ENCODE data around the gene MRPS18A. TPM values are rescaled to one million over a fixed set of nuclear protein-coding genes. Genes with fewer than 3 reads are reported as not detected.
"Not testable (repeated sequence)": the region's sequence is repeated elsewhere in the genome, so short reads cannot be mapped to it uniquely, and the experiment has no call there.

MRPS18A gene
- total RNA-seq, 5 donors from 2014 or later (not counting 1 experiment from before 2014, with no cell fraction given): 22.9 to 34.9 (median 30.6) TPM

GRCh38 chr6:43666196-43666920 is 21.2 kb downstream of the MRPS18A start:
- H3K36me3 ChIP-seq (ENCODE audit: control insufficient read depth in 2 of 2, extremely low read depth in 1 of 2, insufficient read depth in 1 of 2, low read length in 1 of 2): peaks cover 0 to 8% of the 10 kb centered on the region in 2 donors
- no peak overlapping the region for H3K4me3 ChIP-seq (ENCODE audit: control insufficient read depth in 1 of 2, extremely low read depth in 1 of 2, low read length in 1 of 2)
- H3K4me1 Mint-ChIP-seq: peaks cover 16 to 26% (median 21%) of the 10 kb centered on the region in 3 donors
- no peak for ATAC-seq (replicated peaks in 1 of 4)
- no peaks in the 10 kb centered on the region for H3K9me3 ChIP-seq
- peaks cover 0 to 18% of the 10 kb centered on the region in 2 experiments for H3K27me3 ChIP-seq (replicated peaks in 1 of 2; ENCODE audit: control insufficient read depth in 2 of 2, extremely low read depth in 1 of 2, insufficient read depth in 2 of 2, low read length in 1 of 2)
- CTCF ChIA-PET: interaction anchor here (0.7 to 2.2 kb wide), 4 partner anchors 12 to 412 kb away, joined by 3 to 20 read pairs (median 3); no protein-coding TSS in a partner anchor
- H3K9me3 Mint-ChIP-seq: no peaks in the 10 kb centered on the region
- peaks cover 0 to 22% of the 10 kb centered on the region in 2 experiments for H3K4me1 ChIP-seq (ENCODE audit: control insufficient read depth in 1 of 2, extremely low read depth in 1 of 2, insufficient read depth in 2 of 2, low read length in 2 of 2)
- WGBS (ENCODE audit: insufficient coverage): 81% methylated on average over 6 of the region's 13 CpGs
- H3K27ac ChIP-seq (ENCODE audit: low read length): no peak overlapping the region
- H3K27ac Mint-ChIP-seq: no peak overlapping the region
- no peak for DNase-seq
- POLR2A ChIA-PET: interaction anchor here in 1 of 2 donors (0.5 kb wide), 1 partner anchor 1107 kb away, joined by 7 read pairs; no protein-coding TSS in a partner anchor
- no peaks in the 10 kb centered on the region for H3K27me3 Mint-ChIP-seq
- no peak overlapping the region for H3K4me3 Mint-ChIP-seq
- H3K36me3 Mint-ChIP-seq: no peaks in the 10 kb centered on the region

DNA sequence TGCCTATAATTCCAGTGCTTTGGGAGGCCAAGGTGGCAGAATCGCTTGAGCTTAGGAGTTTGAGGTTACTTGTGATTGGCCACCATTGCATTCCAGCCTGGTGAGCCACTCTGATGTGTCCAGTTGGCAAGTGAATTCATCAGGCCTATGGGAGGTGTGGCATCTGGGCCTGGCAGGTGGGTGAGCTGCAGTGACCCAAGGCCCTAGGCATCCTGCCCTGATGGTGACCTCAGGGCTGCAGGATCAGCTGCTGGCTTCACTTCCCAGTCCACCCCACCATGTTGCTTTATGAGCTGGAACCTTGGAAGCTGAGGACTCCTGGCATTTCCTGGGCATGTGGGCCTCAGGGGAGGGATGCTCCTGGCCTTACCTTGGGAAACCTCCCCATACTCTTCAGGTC is 22.2 kb downstream of the MRPS18A start:
- H3K27ac ChIP-seq (ENCODE audit: low read length): no peak overlapping the region
- H3K4me3 ChIP-seq (ENCODE audit: control insufficient read depth in 1 of 2, extremely low read depth in 1 of 2, low read length in 1 of 2): no peak overlapping the region
- H3K9me3 ChIP-seq: no peaks in the 10 kb centered on the region
- no peak for ATAC-seq (replicated peaks in 1 of 4)
- no peak for DNase-seq
- Mint-ChIP-seq H3K27ac (no peak overlapping the region), H3K27me3 (no peaks in the 10 kb centered on the region), H3K36me3 (no peaks in the 10 kb centered on the region), H3K4me1 (peaks cover 16 to 26% (median 21%) of the 10 kb centered on the region in 3 donors), H3K9me3 (peaks cover 0 to 4% (median 0%) of the 10 kb centered on the region in 3 donors), H3K4me3 (no peak overlapping the region)
- peaks cover 0 to 2% of the 10 kb centered on the region in 2 donors for H3K36me3 ChIP-seq (ENCODE audit: control insufficient read depth in 2 of 2, extremely low read depth in 1 of 2, insufficient read depth in 1 of 2, low read length in 1 of 2)
- H3K27me3 ChIP-seq (replicated peaks in 1 of 2; ENCODE audit: control insufficient read depth in 2 of 2, extremely low read depth in 1 of 2, insufficient read depth in 2 of 2, low read length in 1 of 2): peaks cover 0 to 18% of the 10 kb centered on the region in 2 experiments
- ChIA-PET POLR2A (interaction anchor here in 1 of 2 donors (0.5 to 0.8 kb wide), 2 partner anchors 73 to 126 kb away, joined by 3 to 7 read pairs; no protein-coding TSS in a partner anchor), CTCF (interaction anchor here (0.6 to 2.2 kb wide), 6 partner anchors 11 to 414 kb away, joined by 3 to 20 read pairs (median 3); no protein-coding TSS in a partner anchor)
- peaks cover 0 to 22% of the 10 kb centered on the region in 2 experiments for H3K4me1 ChIP-seq (ENCODE audit: control insufficient read depth in 1 of 2, extremely low read depth in 1 of 2, insufficient read depth in 2 of 2, low read length in 2 of 2)
- WGBS (ENCODE audit: insufficient coverage): 78% methylated on average over 1 of the region's 1 CpG

DNA sequence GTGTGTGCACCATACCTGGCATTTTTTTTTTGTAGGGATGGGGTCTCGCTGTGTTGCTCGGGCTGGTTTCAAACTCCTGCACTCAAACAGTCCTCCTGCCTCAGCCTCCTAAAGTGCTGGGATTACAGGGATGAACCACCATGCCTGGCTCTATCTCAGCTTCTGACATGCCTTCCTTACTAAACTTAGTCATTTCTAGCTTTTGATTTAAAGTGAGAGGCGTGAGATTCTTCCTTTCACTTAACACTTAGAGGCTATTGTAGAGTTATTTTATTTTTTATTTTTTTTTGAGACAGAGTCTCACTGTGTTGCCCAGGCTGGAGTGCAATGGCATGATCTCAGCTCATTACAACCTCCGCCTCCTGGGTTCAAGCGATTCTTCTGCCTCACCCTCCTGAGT is 24.6 kb downstream of the MRPS18A start:
- H3K4me3 Mint-ChIP-seq; POLR2A ChIA-PET; H3K27ac Mint-ChIP-seq; H3K9me3 Mint-ChIP-seq; ATAC-seq (replicated peaks in 1 of 4); H3K36me3 ChIP-seq (ENCODE audit: control insufficient read depth in 2 of 2, extremely low read depth in 1 of 2, insufficient read depth in 1 of 2, low read length in 1 of 2); CTCF ChIA-PET; DNase-seq; H3K27ac ChIP-seq (ENCODE audit: low read length); H3K4me3 ChIP-seq (ENCODE audit: control insufficient read depth in 1 of 2, extremely low read depth in 1 of 2, low read length in 1 of 2); H3K27me3 Mint-ChIP-seq; H3K9me3 ChIP-seq; H3K36me3 Mint-ChIP-seq: not testable (repeated sequence)
- no CpG with 5 or more reads among the region's 5 CpGs for WGBS (ENCODE audit: insufficient coverage)
- peaks cover 0 to 12% of the 10 kb centered on the region in 2 experiments for H3K4me1 ChIP-seq (ENCODE audit: control insufficient read depth in 1 of 2, extremely low read depth in 1 of 2, insufficient read depth in 2 of 2, low read length in 2 of 2)
- H3K4me1 Mint-ChIP-seq: peaks cover 10 to 14% (median 13%) of the 10 kb centered on the region in 3 donors
- H3K27me3 ChIP-seq (replicated peaks in 1 of 2; ENCODE audit: control insufficient read depth in 2 of 2, extremely low read depth in 1 of 2, insufficient read depth in 2 of 2, low read length in 1 of 2): peaks cover 0 to 18% of the 10 kb centered on the region in 2 experiments

DNA sequence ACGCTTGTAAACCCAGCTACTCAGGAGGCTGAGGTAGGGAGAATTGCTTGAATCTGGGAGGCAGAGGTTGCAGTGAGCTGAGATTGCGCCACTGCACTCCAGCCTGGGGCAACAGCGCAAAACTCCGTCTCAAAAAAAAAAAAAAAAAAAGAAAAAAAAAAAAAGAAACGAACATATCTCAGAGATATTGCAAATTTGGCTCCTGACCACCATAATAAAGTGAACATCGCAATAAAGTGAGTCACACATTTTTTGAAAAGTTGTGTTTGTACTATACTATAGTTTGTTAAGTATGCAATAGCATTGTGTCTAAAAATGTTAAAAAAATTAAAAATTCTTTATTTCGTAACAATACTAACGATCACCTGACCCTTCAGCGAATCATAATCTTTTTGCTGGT is 29.4 kb downstream of the MRPS18A start:
- Mint-ChIP-seq H3K4me3 (no peak overlapping the region), H3K36me3 (no peaks in the 10 kb centered on the region), H3K4me1 (peaks cover 0 to 3% (median 0%) of the 10 kb centered on the region in 3 donors), H3K9me3 (peaks cover 0 to 4% (median 0%) of the 10 kb centered on the region in 3 donors), H3K27me3 (peaks cover 0 to 4% of the 10 kb centered on the region in 2 donors), H3K27ac (no peak overlapping the region)
- DNase-seq (no peak), ATAC-seq (replicated peaks in 1 of 4) (no peak)
- POLR2A ChIA-PET: no interaction called here
- no peaks in the 10 kb centered on the region for H3K4me1 ChIP-seq (ENCODE audit: control insufficient read depth in 1 of 2, extremely low read depth in 1 of 2, insufficient read depth in 2 of 2, low read length in 2 of 2)
- 89% methylated on average over 2 of the region's 9 CpGs for WGBS (ENCODE audit: insufficient coverage)
- H3K27ac ChIP-seq (ENCODE audit: low read length): no peak overlapping the region
- no peaks in the 10 kb centered on the region for H3K36me3 ChIP-seq (ENCODE audit: control insufficient read depth in 2 of 2, extremely low read depth in 1 of 2, insufficient read depth in 1 of 2, low read length in 1 of 2)
- H3K27me3 ChIP-seq (replicated peaks in 1 of 2; ENCODE audit: control insufficient read depth in 2 of 2, extremely low read depth in 1 of 2, insufficient read depth in 2 of 2, low read length in 1 of 2): peaks cover 0 to 7% of the 10 kb centered on the region in 2 experiments
- CTCF ChIA-PET: no interaction called here
- H3K9me3 ChIP-seq: no peaks in the 10 kb centered on the region
- no peak overlapping the region for H3K4me3 ChIP-seq (ENCODE audit: control insufficient read depth in 1 of 2, extremely low read depth in 1 of 2, low read length in 1 of 2)

GRCh38 chr6:43657221-43657802 is 30.3 kb downstream of the MRPS18A start:
- Histone ChIP-seq H3K4me1 (ENCODE audit: control insufficient read depth in 1 of 2, extremely low read depth in 1 of 2, insufficient read depth in 2 of 2, low read length in 2 of 2) (no peaks in the 10 kb centered on the region), H3K27ac (ENCODE audit: low read length) (no peak overlapping the region), H3K4me3 (ENCODE audit: control insufficient read depth in 1 of 2, extremely low read depth in 1 of 2, low read length in 1 of 2) (no peak overlapping the region), H3K36me3 (ENCODE audit: control insufficient read depth in 2 of 2, extremely low read depth in 1 of 2, insufficient read depth in 1 of 2, low read length in 1 of 2) (no peaks in the 10 kb centered on the region), H3K27me3 (replicated peaks in 1 of 2; ENCODE audit: control insufficient read depth in 2 of 2, extremely low read depth in 1 of 2, insufficient read depth in 2 of 2, low read length in 1 of 2) (peaks cover 0 to 7% of the 10 kb centered on the region in 2 experiments), H3K9me3 (no peaks in the 10 kb centered on the region)
- Mint-ChIP-seq H3K27ac (no peak overlapping the region), H3K4me3 (no peak overlapping the region), H3K9me3 (peaks cover 0 to 4% (median 0%) of the 10 kb centered on the region in 3 donors), H3K36me3 (no peaks in the 10 kb centered on the region), H3K27me3 (peaks cover 0 to 4% of the 10 kb centered on the region in 2 donors), H3K4me1 (peaks cover 0 to 3% (median 0%) of the 10 kb centered on the region in 3 donors)
- ChIA-PET POLR2A (no interaction called here), CTCF (no interaction called here)
- WGBS (ENCODE audit: insufficient coverage): no CpG with 5 or more reads among the region's 3 CpGs
- DNase-seq: no peak
- no peak for ATAC-seq (replicated peaks in 1 of 4)

GRCh38 chr6:43652822-43653221 is 34.8 kb downstream of the MRPS18A start:
- POLR2A ChIA-PET: not testable (repeated sequence)

More at GRCh38 chr6:43652822-43653221, 34.8 kb downstream of the MRPS18A start:
- H3K27me3 ChIP-seq (replicated peaks in 1 of 2; ENCODE audit: control insufficient read depth in 2 of 2, extremely low read depth in 1 of 2, insufficient read depth in 2 of 2, low read length in 1 of 2); H3K9me3 Mint-ChIP-seq; ATAC-seq (replicated peaks in 1 of 4); H3K4me3 ChIP-seq (ENCODE audit: control insufficient read depth in 1 of 2, extremely low read depth in 1 of 2, low read length in 1 of 2); H3K9me3 ChIP-seq; H3K36me3 Mint-ChIP-seq; H3K36me3 ChIP-seq (ENCODE audit: control insufficient read depth in 2 of 2, extremely low read depth in 1 of 2, insufficient read depth in 1 of 2, low read length in 1 of 2); H3K27ac ChIP-seq (ENCODE audit: low read length); DNase-seq; H3K27me3 Mint-ChIP-seq; H3K4me1 ChIP-seq (ENCODE audit: control insufficient read depth in 1 of 2, extremely low read depth in 1 of 2, insufficient read depth in 2 of 2, low read length in 2 of 2); H3K27ac Mint-ChIP-seq; H3K4me3 Mint-ChIP-seq; H3K4me1 Mint-ChIP-seq: not testable (repeated sequence)
- CTCF ChIA-PET: interaction anchor here in 1 of 2 donors (0.7 kb wide), 1 partner anchor 200 kb away, joined by 10 read pairs; no protein-coding TSS in a partner anchor
- 86% methylated on average over 1 of the region's 2 CpGs for WGBS (ENCODE audit: insufficient coverage)
